ENCODE results near the gene XPR1.
"Not testable (repeated sequence)": the region's sequence is repeated elsewhere in the genome, so short reads cannot be mapped to it uniquely, and the experiment has no call there.

The XPR1 gene

DNA sequence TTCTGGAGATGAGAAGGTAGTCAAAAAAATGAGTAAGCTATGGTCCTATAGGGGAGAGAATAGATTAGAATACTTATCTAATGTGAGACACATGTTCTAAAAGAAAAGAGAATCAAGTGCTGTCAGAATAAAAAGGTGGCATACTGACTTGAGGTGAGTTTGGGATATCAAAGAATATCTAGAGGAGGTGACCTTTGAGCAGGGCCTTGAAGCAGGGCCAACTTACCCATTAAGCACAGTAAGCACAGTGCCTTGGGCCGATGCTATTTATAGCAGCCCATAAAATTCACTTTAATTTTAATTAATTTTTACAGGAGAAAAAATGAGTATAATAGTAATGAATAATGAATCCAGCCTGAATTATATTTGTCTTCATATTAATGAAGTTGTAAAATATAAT lies 92.2 kb downstream of the XPR1 start:
- no peak for DNase-seq

DNA sequence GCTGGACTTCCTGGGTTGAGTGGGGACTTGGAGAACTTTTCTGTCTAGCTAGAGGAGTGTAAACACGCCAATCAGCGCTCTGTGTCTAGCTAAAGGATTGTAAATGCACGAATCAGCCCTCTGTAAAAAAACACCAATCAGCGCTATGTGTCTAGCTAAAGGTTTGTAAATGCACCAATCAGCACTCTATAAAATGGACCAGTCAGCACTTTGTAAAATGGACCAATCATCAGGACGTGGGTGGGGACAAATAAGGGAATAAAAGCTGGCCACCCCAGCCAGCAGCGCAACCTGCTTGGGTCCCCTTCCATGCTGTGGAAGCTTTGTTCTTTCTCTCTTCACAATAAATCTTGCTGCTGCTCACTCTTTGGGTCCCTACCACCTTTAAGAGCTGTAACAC lies 94.2 kb downstream of the XPR1 start:
- DNase-seq: not testable (repeated sequence)

DNA sequence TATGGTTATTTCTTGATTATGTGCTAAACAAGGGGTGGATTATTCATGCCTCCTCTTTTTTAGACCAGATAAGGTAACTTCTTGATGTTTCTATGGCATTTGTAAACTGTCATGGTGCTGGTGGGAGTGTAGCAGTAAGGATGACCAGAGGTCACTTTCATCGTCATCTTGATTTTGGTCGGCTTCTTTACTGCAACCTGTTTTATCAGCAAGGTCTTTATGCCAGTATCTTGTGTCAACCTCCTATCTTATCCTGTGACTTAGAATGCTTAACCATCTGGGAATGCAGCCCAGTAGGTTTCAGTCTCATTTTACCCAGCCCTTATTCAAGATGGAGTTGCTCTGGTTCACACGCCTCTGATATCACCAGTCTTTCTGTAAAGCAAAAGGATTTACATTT lies 95.9 kb downstream of the XPR1 start:
- DNase-seq: not testable (repeated sequence)

DNA sequence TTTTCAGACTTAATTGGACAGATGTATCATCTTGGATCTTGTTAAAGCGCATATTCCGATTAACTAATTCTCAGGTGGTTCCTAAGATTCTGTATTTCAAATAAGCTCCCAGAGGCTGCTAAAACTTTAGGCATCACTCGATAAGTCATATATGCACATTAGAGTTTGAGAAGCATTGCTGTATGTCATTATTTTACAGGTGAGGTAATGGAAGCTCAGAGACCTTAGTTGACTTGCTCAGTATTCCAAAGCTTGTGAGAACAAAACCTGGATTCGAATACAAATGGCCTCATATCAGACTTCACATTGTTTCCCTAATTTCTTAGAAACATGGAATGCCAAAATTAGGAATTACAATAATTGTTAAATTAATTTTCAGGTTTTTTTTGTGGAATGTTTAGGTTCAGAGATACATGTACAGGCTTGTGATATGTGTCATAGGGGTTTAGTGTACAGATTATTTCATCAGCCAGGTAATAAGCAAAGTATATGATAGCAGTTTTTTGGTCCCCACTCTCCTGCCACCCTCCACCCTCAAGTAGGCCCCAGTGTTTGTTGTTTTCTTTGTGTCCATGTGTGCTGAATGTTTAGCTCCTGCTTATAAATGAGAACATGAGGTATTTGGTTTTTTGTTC lies 96.8 kb downstream of the XPR1 start:
- no peak for DNase-seq

DNA sequence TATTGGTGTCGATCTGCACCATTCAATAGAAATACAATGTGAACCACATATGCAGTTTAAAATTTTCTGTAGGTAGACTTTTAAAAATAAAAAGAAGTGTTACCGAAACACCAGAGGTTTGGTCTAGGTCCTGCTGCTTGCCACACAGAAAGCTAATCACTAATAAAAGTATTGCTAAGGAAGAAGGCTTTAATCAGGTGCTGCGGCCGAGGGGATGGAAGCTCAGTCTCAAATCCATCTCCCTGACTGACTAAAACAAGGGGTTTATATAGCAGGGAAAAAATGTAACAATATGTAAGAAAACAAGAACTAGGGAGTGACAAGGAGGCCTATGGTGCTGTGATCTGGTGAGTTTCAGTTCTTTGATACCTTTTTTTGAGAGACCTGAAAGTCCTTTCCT lies 99.3 kb downstream of the XPR1 start:
- DNase-seq: no peak

DNA sequence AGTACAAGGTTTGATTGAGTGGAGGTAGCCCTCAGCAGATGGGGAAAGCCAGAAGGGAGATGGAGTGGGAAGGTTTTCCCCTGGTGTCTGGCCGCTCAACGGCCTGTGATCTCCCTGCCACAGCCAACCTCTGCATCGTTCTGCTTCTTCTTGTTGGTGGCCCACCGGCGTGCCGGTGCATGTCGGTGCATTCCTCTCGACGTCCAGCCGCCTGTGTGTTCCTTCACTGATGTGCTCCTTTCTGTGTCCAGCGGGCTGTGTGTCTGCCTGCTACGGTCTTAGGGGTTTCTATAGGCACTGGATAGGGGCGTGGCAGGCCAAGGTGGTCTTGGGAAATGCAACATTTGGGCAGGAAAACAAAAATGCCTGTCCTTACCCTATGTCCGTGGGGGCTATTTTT lies 101.0 kb downstream of the XPR1 start:
- DNase-seq: no peak

DNA sequence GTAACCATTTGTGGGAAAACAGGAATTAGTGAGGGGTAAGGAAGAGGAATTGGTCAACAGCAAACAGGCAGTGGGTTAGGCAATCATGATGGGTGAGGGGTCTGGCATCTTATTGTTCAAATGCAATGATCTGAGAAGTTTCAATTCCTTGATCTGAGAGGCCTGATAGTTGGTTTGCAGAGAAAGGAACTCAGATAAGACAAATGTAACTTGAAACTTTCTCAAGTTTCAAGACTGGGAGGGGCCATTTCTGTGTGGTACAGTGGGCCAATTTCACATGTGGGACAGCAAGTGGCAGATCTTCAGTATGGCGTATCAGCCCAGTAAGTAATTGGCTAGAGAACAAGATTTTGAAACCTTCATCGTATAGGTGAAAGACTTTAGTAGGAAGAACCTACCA lies 102.5 kb downstream of the XPR1 start:
- no peak for DNase-seq

DNA sequence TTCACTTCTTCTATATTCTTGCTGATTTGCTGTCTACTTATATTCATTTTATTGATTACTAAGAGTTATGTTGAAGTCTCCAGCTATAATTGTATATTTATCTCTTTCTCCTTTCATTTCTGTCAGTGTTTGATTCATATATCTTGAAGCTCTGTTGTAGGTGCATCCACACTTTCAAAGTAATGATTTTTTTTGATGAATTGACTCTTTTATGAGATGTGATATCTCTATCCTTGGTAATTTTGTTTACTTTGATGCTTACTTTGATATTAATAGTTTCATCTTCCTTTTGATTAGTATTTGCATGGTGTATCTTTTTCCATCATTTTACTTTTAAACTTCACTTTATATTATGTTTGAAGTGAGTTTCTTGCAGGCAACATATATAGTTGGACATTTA lies 110.8 kb downstream of the XPR1 start:
- no peak for DNase-seq

DNA sequence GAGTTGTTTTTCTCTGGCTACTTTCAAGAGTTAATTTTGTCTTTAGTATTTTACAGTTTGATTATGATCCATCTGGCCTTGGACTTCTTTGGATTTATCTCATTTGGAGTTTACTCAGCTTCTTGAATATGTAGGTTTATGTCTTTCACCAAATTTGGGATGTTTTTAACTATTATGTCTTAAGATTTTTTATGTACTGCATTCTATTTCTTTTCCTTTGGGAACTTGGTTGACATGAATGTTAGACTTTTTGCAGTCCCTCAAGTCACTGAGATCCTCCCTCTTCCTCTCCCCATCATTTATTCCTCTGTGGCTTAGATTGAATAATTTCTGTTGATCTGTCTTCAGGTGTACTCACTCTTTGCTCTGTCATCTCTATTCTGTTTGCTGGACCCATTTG lies 112.0 kb downstream of the XPR1 start:
- DNase-seq: no peak

DNA sequence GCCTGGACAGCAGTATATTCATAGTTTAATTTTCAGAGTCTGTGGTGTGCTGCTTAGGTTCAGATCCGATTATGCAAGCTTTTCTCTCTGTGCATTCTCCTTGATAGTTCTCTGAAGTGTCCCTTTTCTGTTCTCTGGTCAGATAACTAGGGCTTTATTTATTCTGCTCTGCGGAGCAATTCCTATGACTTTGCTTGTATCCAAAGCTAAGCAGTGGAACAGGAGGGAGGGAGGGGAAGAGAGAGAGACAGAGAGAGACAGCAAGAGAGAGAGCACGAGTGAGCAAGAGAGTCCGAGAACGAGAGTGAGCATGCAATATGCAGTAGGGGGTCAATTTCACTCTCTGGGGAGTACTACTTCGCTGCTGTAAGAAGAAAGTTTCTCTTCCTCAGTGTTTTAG lies 113.3 kb downstream of the XPR1 start:
- DNase-seq: no peak

DNA sequence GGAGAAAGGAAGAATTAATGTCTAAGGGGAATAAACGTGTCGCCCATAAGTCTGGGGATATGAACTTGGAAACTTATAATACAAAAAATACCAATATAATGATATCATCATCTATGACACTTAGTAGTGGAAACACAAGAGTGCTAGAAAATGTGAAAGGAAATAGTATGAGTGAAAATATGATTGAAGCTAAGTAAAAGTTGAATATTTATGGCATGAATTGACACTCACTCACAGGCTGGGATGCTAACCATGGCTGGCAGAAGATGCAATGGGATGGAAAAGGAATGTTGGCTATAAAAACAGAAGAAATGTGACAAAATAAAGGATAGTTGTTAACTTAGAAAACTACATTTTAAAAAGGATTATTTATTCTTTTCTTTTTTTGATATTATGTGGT lies 120.1 kb downstream of the XPR1 start:
- no peak for DNase-seq

DNA sequence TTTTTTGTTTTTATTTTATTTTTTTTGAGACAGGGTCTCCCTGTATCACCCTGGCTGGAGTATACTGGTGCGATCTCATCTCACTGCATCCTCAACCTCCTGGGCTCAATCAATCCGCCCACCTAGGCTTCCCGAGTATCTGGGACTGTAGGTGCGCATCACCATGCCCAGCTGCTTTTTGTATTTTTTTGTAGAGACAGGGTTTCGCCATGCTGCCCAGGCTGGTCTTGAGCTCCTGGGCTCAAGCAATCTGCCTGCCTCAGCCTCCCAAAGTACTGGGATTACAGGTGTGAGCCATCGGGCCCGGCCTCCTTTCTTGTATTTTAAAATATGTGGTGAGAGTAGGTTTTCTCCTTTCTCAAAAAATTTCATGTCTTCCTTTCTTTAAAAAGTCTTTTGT lies 122.6 kb downstream of the XPR1 start:
- DNase-seq: no peak

DNA sequence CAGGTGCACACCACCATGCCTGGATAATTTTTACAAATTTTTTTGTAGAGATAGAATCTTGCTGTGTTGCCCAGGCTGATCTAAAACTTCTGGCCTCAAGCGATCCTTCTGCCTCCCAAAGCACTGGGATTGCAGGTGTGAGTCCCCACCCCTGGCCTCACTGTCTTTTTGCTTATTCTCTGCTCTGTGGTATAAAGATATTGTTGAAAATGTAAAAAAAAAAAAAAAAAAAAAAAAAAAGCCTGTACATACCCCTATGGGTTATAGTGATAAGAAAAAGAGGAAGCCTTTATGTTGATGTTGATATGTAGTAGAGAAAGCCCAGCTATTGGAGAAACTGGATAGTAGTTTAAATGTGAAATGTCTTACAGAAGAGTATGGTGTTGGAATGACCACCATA lies 125.8 kb downstream of the XPR1 start:
- DNase-seq: peak in 1 of 2 experiments; percentile 2

DNA sequence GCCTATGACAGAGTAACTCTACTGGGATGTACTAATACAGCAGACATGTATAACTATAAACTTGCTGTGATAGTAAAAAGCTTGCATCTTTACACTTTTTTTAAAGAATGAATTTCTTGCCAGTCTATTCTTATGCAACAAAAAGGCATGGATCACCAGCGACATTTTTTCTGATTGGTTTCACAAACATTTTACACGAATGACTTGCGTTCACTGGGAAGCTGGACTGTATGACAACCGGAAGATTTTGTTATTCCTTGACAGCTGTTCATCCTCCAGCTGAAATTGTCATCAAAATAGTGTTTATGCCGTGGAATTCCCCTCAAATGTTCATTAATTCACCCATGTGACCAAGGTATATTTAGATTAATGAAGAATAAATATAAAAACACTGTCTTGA lies 131.0 kb downstream of the XPR1 start:
- DNase-seq: no peak

DNA sequence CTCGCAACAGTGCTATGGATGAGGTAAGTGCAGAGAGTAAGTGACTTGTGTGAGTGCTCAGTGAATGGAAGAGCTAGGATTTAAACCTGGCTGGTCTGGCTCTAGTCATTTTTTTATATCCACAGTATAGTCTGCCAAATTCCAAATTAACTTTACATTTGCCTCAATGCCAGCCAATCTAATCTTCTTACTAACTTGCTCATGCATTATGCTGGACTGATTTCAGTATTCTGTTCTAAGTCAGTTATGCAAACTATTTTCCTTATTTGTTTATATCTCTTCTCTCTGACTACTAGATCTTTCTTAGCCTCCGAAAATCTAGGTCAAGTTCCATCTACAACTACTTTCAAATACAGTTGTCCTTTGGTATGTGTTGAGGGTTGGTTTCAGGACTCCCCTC lies 133.3 kb downstream of the XPR1 start:
- DNase-seq: no peak

DNA sequence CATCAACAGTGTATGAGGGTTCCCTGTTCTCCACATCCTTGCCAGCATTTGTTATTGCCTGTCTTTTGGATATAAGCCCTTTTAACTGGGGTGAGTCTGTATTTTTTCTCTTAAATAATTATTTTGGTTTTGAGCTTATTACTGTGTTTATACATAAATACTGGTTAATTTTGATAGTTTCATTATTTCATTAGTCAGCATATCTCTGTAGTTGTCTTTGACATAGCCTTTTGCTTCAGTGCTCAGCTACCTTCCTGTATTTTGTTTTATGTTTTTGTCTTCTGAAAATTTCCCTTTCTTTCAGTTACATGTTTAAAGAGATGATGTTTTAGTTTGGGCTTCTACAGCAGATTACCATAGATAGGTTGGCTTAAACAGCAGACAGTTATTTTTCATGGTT lies 138.1 kb downstream of the XPR1 start:
- no peak for DNase-seq

DNA sequence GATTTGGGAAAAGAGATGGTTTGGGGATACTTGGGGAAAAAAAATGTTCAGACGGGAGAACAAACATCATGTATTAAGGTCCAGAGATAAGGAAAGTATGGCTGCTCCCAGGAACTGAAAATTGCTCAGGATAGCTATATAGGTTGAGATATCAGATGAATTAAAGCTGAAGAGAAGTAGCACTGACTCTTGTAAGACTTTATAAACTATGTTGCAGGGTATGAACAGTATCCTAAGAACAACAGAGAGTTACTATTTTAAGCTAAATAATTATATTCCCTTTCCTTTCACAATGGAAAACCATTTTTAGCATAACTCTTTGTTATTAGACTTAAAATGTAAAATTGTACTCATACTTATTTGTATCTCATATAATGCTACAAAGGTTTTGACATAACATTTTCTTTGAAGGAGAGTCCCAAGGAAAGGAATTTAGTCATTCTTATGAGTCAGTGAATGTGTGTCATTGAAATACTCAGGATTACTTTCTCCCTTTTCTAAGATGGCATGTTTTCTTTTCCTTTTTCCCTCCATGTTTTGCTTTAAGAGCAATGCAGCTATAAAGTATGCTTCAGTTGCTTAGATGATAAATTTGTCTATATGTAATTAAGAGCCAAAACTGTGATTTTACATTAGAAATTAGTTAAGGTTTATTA lies 141.5 kb downstream of the XPR1 start:
- DNase-seq: no peak

DNA sequence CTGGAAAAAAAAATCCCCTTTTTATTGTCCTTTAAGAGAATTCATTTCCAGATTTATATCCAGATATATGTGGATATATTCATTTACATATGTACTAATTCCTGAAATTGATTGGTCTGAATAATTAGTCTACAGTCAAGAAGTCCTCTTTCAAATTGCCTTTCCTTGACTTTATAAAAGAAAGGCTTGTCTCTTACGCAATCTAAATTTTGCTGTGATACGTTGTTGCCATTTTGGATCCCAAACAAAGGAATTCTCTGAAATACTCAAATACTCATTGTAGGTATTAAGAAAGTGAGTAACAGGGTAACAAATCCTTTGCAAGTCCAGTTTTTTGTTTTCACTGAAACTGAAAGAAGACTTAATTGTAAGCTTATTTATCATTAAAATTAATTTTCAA lies 144.0 kb downstream of the XPR1 start:
- DNase-seq: no peak

DNA sequence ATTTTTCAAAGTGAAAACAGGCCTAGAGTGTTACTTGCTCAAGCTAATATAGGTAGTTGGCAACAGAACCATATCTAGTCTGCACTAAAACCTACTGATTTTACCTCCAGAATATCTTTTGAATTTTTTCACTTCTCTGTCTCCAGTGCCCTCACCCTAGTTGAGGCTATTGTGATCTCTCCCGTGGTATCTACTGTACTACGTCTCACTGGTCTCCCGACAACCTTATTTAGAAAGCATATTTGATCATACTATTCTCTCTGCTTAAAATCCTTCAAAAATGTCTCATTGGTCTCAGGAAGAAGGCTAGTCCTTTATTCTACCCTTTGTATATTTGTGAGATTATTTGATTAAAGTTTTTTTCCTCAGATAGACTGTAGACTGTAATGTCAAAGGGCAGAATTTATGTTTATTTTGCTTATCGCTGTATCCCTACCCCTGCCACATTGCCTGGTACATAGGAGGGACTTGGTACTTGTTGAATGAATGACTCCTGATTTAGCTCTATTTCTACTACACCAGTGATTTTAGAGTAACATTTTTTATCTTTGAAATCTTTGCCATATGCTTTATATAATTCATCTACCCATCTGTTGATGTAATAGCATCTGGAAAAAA lies 145.4 kb downstream of the XPR1 start:
- no peak for DNase-seq

DNA sequence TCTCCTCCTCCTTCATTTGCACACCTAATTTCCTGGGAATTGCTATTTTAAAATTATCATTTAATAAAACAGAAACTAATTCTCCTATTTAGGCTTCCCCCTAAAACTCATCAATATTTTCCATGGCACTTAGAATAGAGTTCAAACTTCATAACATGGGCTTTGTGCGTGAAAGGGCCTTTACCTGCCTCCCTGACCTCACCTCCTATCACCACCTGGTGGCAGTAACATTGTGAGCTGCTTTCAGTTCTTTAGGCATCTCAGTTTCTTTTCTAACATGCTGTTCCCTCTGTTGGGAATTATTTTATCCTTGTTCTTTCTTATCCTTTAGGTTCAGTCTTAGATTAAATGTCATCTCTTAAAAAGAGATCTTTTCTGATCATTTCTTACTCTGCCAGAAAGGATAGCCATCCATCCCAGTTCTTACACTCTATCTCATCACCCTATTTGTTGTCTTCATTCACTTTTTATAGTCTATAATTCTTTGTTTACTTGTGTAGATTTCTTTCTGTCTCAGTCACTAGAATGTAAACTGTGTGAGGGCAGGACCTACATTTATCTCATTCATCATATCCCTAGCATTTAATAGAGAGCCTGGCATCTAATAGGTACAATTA lies 147.1 kb downstream of the XPR1 start:
- DNase-seq: no peak

DNA sequence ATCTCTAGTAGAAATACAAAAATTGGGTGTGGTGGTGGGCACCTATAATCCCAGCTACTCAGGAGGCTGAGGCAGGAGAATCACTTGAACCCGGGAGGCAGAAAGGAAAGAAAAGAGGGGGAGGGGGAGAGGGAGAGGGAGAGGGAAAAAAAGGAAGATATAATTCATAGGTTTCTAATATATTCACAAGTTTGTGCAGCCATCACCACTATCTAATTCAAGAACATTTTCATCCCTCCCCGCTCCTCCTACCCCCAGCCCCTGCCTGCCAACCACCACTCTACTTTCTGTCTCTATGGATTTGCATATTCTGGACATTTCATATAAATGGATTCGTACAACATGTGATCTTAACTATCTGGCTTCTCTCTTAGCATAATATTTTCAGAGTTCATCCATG lies 147.8 kb downstream of the XPR1 start:
- no peak for DNase-seq

DNA sequence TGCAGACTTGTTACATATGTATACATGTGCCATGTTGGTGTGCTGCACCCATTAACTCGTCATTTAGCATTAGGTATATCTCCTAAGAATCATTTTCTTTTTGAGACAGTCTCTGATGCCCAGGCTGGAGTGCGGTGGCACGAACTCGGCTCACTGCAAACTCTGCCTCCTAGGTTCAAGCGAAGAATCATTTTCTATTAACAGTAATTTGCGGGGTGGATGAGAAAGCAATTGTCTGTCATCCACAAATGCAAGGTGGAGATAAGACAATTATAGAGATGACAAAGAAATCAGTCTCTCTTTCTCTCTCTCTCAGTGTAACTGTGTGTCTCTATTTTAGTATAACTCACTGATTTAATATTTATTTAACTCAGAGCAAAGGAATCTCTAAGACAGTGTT lies 149.9 kb downstream of the XPR1 start:
- no peak for DNase-seq

DNA sequence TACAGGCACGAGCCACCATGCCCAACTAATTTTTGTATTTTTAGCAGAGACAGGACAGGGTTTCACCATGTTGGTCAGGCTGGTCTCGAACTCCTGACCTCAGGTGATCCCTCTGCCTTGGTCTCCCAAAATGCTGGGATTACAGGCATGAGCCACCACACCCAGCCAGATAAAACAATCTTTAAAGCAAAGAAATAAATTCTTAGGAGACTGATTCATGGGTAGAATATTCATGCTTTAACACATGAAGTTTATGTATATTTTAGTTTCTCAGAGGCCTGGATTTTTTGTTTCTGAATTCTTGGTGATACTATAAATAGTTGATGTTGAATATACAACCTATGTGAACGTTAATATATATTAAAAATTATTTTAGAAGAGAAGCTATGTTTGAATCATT lies 153.5 kb downstream of the XPR1 start:
- DNase-seq: no peak

DNA sequence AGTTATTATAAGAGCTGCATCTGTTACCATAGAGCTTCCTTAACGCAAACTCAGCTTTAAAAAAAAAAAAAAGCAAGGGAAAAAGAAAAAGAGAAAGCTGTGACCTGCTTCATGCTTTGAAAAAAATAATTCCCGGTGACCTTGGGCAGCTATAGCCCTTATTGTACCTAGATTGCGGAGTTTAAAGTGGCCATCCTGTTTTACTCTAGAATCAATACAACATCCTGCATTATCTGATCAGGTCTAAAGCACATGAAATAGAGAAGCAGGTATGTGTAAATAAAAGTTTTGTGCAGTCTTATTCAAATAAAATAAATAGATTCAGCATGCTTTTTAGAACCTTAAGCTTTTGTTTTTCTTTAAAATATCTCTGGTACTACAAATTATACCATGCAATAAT lies 154.1 kb downstream of the XPR1 start:
- DNase-seq: no peak

Measured in AML-193 (cell line).